ENCODE data around the gene CAMTA1. TPM values are rescaled to one million over a fixed set of nuclear protein-coding genes. Genes with fewer than 3 reads are reported as not detected.

CAMTA1 gene
- total RNA-seq, 1 experiment from 2014 or later, result 60.0 TPM

DNA sequence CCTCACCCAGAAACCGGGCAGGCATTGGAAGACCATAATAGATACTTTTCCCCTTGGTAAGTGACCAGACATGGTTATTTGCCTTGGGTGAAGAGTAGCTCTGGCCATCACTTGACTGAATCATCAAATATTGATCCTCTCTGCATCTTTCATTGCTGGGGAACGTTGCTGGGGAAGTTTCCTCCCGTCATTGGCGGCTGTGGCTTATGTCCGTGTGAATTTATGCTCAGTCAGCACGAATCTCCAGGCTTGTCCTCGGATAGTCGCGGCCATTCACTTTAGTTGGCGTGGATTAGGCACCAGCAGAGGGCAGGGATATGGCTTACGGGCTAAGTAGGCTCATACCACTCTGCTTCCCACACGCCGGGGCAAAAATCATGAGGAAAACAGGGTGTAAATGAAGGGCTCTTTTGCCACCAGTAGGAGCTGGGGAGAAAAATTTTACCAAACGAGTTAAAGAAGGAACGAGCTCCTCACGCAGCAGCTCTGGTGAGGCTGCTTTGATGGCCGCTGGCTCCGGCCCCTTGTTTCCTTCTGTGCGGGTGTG is 473.4 kb downstream of the CAMTA1 start:
- CTCF ChIA-PET, result no interaction called here
- POLR2A ChIA-PET, result no interaction called here
- TF ChIP-seq, protein P1, sequence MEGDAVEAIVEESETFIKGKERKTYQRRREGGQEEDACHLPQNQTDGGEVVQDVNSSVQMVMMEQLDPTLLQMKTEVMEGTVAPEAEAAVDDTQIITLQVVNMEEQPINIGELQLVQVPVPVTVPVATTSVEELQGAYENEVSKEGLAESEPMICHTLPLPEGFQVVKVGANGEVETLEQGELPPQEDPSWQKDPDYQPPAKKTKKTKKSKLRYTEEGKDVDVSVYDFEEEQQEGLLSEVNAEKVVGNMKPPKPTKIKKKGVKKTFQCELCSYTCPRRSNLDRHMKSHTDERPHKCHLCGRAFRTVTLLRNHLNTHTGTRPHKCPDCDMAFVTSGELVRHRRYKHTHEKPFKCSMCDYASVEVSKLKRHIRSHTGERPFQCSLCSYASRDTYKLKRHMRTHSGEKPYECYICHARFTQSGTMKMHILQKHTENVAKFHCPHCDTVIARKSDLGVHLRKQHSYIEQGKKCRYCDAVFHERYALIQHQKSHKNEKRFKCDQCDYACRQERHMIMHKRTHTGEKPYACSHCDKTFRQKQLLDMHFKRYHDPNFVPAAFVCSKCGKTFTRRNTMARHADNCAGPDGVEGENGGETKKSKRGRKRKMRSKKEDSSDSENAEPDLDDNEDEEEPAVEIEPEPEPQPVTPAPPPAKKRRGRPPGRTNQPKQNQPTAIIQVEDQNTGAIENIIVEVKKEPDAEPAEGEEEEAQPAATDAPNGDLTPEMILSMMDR (IDR thresholded peaks at IDR 0.05; ENCODE audit: insufficient read depth in 1 of 2, low read depth in 1 of 2, low read length in 1 of 2, severe bottlenecking in 1 of 2, unreplicated experiment in 1 of 2), result no peak
- Histone ChIP-seq H3K36me3 (ENCODE audit: control insufficient read depth, insufficient read depth, low read length) (no peaks in the 10 kb centered on the region), H3K4me3 (ENCODE audit: low read depth, low read length) (no peak overlapping the region), H3K4me1 (no peaks in the 10 kb centered on the region), H3K27me3 (replicated peaks; ENCODE audit: control insufficient read depth, insufficient read depth, low read length) (no peaks in the 10 kb centered on the region), H3K9me3 (no peaks in the 10 kb centered on the region)
- Mint-ChIP-seq H3K9me3 (ENCODE audit: unreplicated experiment) (no peaks in the 10 kb centered on the region), H3K4me3 (ENCODE audit: unreplicated experiment) (no peak overlapping the region), H3K4me1 (ENCODE audit: low read depth, unreplicated experiment) (no peaks in the 10 kb centered on the region), H3K36me3 (ENCODE audit: insufficient read depth, unreplicated experiment) (no peaks in the 10 kb centered on the region), H3K27ac (ENCODE audit: unreplicated experiment) (no peak overlapping the region), H3K27me3 (ENCODE audit: insufficient read depth, unreplicated experiment) (peaks cover 26% of the 10 kb centered on the region)
- BruUV-seq (replicated peaks), result no TSS peak
- no peak for DNase-seq
- intact Hi-C loops (cut with micrococcal nuclease; ENCODE audit: unreplicated experiment), result no loop called here

DNA sequence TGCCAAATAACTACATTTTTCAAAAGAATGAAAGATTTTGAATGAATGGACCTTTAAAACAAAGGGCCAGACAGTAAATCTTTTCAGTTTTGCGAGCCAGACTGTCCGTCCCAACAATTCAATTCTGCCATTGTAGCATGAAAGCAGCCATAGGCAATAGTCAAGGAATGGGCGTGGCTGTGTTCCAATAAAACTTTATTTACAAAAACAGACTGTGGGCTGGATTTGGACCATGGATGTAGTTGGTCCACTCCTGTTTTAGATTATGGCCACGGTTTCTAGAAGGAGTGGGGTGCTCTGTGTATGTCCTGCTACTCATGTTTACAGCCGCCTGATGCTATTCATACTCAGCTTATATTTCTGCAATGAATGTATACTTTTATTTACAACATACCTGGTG is 474.7 kb downstream of the CAMTA1 start:
- H3K27me3 Mint-ChIP-seq (ENCODE audit: insufficient read depth, unreplicated experiment), result peaks cover 24% of the 10 kb centered on the region
- no peaks in the 10 kb centered on the region for H3K4me1 ChIP-seq
- no peak overlapping the region for H3K27ac Mint-ChIP-seq (ENCODE audit: unreplicated experiment)
- TF ChIP-seq, protein P1 (IDR thresholded peaks at IDR 0.05; ENCODE audit: insufficient read depth in 1 of 2, low read depth in 1 of 2, low read length in 1 of 2, severe bottlenecking in 1 of 2, unreplicated experiment in 1 of 2), result no peak
- H3K4me3 Mint-ChIP-seq (ENCODE audit: unreplicated experiment), result no peak overlapping the region
- H3K4me3 ChIP-seq (ENCODE audit: low read depth, low read length), result no peak overlapping the region
- H3K9me3 ChIP-seq, result no peaks in the 10 kb centered on the region
- POLR2A ChIA-PET, result no interaction called here
- H3K36me3 ChIP-seq (ENCODE audit: control insufficient read depth, insufficient read depth, low read length), result no peaks in the 10 kb centered on the region
- DNase-seq, result no peak
- H3K27me3 ChIP-seq (replicated peaks; ENCODE audit: control insufficient read depth, insufficient read depth, low read length), result no peaks in the 10 kb centered on the region
- intact Hi-C loops (cut with micrococcal nuclease; ENCODE audit: unreplicated experiment), result no loop called here
- H3K4me1 Mint-ChIP-seq (ENCODE audit: low read depth, unreplicated experiment), result no peaks in the 10 kb centered on the region
- BruUV-seq (replicated peaks), result no TSS peak
- no peaks in the 10 kb centered on the region for H3K36me3 Mint-ChIP-seq (ENCODE audit: insufficient read depth, unreplicated experiment)
- CTCF ChIA-PET, result no interaction called here
- no peaks in the 10 kb centered on the region for H3K9me3 Mint-ChIP-seq (ENCODE audit: unreplicated experiment)

DNA sequence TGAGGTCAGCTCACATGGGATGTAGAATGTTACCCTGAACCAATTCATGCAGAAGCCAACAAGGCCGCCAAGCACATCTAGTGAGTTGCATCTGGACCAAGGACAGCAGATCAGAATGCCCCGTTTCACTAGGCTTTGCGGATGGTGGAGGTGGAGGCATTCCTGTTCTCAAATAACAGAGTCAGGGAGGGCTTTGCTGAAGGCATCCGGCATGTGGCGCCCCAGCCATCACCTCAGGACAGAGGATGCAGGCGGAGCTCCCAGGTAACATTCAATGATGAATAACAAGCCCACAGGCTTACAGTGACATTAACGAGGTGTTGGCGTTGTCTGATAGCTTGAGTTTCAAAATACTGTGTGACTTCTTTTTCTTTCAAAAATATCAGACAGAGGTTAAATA is 476.2 kb downstream of the CAMTA1 start:
- Mint-ChIP-seq H3K27ac (ENCODE audit: unreplicated experiment) (no peak overlapping the region), H3K36me3 (ENCODE audit: insufficient read depth, unreplicated experiment) (no peaks in the 10 kb centered on the region), H3K4me3 (ENCODE audit: unreplicated experiment) (no peak overlapping the region), H3K27me3 (ENCODE audit: insufficient read depth, unreplicated experiment) (peaks cover 18% of the 10 kb centered on the region), H3K9me3 (ENCODE audit: unreplicated experiment) (no peaks in the 10 kb centered on the region), H3K4me1 (ENCODE audit: low read depth, unreplicated experiment) (no peaks in the 10 kb centered on the region)
- Histone ChIP-seq H3K4me3 (ENCODE audit: low read depth, low read length) (no peak overlapping the region), H3K4me1 (no peaks in the 10 kb centered on the region), H3K9me3 (no peaks in the 10 kb centered on the region), H3K36me3 (ENCODE audit: control insufficient read depth, insufficient read depth, low read length) (no peaks in the 10 kb centered on the region), H3K27me3 (replicated peaks; ENCODE audit: control insufficient read depth, insufficient read depth, low read length) (no peaks in the 10 kb centered on the region)
- POLR2A ChIA-PET, result no interaction called here
- intact Hi-C loops (cut with micrococcal nuclease; ENCODE audit: unreplicated experiment), result no loop called here
- no peak for DNase-seq
- TF ChIP-seq, protein P1 (IDR thresholded peaks at IDR 0.05; ENCODE audit: insufficient read depth in 1 of 2, low read depth in 1 of 2, low read length in 1 of 2, severe bottlenecking in 1 of 2, unreplicated experiment in 1 of 2), result no peak
- no TSS peak for BruUV-seq (replicated peaks)
- CTCF ChIA-PET, result interaction anchor here (0.6 kb wide), 1 partner anchor 219 kb away, joined by 3 read pairs; no protein-coding TSS in a partner anchor
